ENCODE data around the gene LIPH.
"Not testable (repeated sequence)": the region's sequence is repeated elsewhere in the genome, so short reads cannot be mapped to it uniquely, and the experiment has no call there.

The LIPH gene

GRCh38 chr3:185552358-185552877 lies at the start of gene LIPH:
Gene LIPH, minus strand, starts transcription at chr3:185552588. Its CDS starts 117 bp downstream, at chr3:185552471.
- DNase-seq, result peak; percentile 26

- no peak for DNase-seq
Observed at GRCh38 chr3:185595526-185595925, 43.1 kb upstream of the LIPH start.

GRCh38 chr3:185594073-185594472 lies 41.7 kb upstream of the LIPH start:
- no peak for DNase-seq

GRCh38 chr3:185586686-185587039 lies 34.3 kb upstream of the LIPH start:
- no peak for DNase-seq

GRCh38 chr3:185585859-185586685 lies 33.7 kb upstream of the LIPH start, which contains the start of gene SENP2:
Gene SENP2, plus strand, starts transcription at chr3:185586295. Its CDS starts 119 bp downstream, at chr3:185586414.
- peak; percentile 100 for DNase-seq

- DNase-seq, result no peak
Observed at GRCh38 chr3:185585518-185585858, 33.1 kb upstream of the LIPH start.

- no peak for DNase-seq
Observed at GRCh38 chr3:185584686-185585085, 32.3 kb upstream of the LIPH start.

- no peak for DNase-seq
Observed at GRCh38 chr3:185583925-185584324, 31.5 kb upstream of the LIPH start.

- no peak for DNase-seq
Observed at GRCh38 chr3:185582871-185583270, 30.5 kb upstream of the LIPH start.

GRCh38 chr3:185582236-185582635 lies 29.8 kb upstream of the LIPH start:
- no peak for DNase-seq

- DNase-seq, result peak; percentile 54
Observed at GRCh38 chr3:185575108-185575869, 22.9 kb upstream of the LIPH start.

GRCh38 chr3:185572183-185572582 lies 19.8 kb upstream of the LIPH start:
- DNase-seq, result no peak

GRCh38 chr3:185561958-185562357 lies 9.6 kb upstream of the LIPH start:
- DNase-seq, result no peak

GRCh38 chr3:185561374-185561943 lies 9.1 kb upstream of the LIPH start:
- peak; percentile 11 for DNase-seq

- DNase-seq, result no peak
Observed at GRCh38 chr3:185560676-185561075, 8.3 kb upstream of the LIPH start.

GRCh38 chr3:185559706-185560090 lies 7.3 kb upstream of the LIPH start:
- no peak for DNase-seq

GRCh38 chr3:185558395-185558794 lies 6.0 kb upstream of the LIPH start:
- no peak for DNase-seq

GRCh38 chr3:185556640-185557039 lies 4.3 kb upstream of the LIPH start:
- not testable (repeated sequence) for DNase-seq

GRCh38 chr3:185555860-185556347 lies 3.5 kb upstream of the LIPH start:
- no peak for DNase-seq

- DNase-seq, result no peak
Observed at GRCh38 chr3:185555101-185555501, 2.7 kb upstream of the LIPH start.

- DNase-seq, result no peak
Observed at GRCh38 chr3:185549651-185550111, 2.7 kb downstream of the LIPH start.

GRCh38 chr3:185549122-185549521 lies 3.3 kb downstream of the LIPH start:
- DNase-seq, result peak; percentile 9

GRCh38 chr3:185540695-185541094 lies 11.7 kb downstream of the LIPH start:
- no peak for DNase-seq

Measured in stimulated activated CD4-positive, alpha-beta T cell treated with anti-CD3 and anti-CD28 coated beads, Interleukin-4, amount 100 ng/mL, for 24 hours (primary cell).